GM21367 (cell line): ENCODE measurements around the gene SLC25A30.
"Not testable (repeated sequence)": the region's sequence is repeated elsewhere in the genome, so short reads cannot be mapped to it uniquely, and the experiment has no call there.

ENCODE experiments used
- ATAC-seq: cut with Tn5 transposase; IDR thresholded peaks from one replicate; pipeline ENCODE4 v1.9.1; 2021; ENCODE audit not compliant: unreplicated experiment

Gene SLC25A30

DNA sequence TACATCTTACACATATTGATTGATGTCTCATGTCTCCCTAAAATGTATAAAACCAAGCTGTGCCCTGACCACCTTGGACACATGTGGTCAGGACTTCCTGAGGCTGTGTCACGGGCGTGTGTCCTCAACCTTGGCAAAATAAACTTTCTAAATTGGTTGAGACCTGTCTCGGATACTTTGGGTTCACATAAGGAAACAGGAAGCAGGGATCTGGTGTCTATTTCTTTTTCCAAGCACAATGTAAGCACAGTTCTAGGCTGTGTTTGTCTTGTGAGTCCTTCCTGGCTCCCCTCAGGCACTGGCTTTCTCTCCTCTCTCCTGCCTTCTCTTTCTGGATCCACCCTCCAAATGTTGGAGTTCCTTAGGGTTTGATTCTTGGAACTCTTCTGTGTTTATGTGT, 49.6 kb downstream of the SLC25A30 start:
- no peak for ATAC-seq

GRCh38 chr13:45368005-45368404, 50.2 kb downstream of the SLC25A30 start:
- ATAC-seq, result no peak

GRCh38 chr13:45367358-45367757, 50.8 kb downstream of the SLC25A30 start:
- ATAC-seq, result peak; percentile 92

- no peak for ATAC-seq
Observed at GRCh38 chr13:45365558-45365885, 52.7 kb downstream of the SLC25A30 start.

DNA sequence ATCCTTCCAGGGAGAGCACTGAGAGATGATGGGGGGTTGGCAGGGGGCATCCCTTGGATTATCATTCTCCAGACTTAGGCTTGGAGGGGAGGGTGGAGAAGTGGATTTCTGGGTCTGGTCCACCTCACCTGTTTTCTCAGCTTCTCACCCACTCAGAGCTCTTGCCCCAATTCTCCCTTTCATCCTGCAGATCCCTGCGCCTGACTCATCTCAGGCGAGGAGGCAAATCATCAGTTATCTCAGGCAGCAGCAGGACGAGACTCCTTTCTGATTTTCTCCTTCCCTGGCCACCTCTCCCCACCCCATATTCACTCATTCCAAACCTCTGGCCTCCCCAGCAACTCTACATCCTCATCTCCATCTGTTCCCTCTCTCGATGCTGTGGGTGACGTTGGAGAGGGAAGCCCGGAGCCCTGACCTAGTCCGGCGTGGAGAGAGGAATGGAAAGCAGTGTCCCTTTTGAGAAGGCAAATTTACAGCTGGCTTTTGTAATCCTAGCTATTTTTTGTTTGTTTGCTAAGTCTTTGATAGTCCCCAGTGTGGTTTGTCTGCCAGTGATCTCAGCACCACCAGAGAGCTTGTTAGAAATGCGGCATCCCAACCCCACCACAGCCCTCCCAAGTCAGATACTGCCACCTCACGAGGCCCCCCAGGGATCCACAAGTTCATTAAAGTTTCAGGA, 53.2 kb downstream of the SLC25A30 start:
- ATAC-seq, result no peak

GRCh38 chr13:45362939-45363338, 55.2 kb downstream of the SLC25A30 start:
- ATAC-seq, result no peak

DNA sequence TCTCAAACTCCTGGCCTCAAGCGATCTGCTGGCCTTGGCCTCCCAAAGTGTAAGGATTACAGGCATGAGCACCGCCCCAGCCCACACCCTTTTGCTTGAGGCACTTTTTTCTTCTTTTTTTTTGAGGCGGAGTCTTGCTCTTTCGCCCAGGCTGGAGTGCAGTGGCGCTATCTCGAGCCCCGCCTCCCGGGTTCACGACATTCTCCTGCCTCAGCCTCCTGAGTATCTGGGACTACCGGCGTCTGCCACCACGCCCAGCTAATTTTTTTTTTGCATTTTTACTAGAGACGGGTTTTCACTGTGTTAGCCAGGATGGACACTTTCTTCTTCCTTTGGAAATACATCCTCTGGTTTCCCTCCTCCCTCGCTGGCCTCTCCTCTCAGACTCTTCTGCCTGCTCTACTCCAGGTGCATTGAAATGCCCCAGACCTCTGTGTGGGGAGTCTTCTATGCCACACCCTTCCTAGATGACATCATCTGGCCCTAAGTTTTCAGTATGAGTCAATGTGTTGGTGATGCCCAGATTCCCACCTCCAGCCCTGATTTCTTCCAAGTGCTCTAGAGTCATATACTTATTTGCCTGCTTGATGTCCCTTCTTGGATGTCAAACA, 56.5 kb downstream of the SLC25A30 start:
- no peak for ATAC-seq

DNA sequence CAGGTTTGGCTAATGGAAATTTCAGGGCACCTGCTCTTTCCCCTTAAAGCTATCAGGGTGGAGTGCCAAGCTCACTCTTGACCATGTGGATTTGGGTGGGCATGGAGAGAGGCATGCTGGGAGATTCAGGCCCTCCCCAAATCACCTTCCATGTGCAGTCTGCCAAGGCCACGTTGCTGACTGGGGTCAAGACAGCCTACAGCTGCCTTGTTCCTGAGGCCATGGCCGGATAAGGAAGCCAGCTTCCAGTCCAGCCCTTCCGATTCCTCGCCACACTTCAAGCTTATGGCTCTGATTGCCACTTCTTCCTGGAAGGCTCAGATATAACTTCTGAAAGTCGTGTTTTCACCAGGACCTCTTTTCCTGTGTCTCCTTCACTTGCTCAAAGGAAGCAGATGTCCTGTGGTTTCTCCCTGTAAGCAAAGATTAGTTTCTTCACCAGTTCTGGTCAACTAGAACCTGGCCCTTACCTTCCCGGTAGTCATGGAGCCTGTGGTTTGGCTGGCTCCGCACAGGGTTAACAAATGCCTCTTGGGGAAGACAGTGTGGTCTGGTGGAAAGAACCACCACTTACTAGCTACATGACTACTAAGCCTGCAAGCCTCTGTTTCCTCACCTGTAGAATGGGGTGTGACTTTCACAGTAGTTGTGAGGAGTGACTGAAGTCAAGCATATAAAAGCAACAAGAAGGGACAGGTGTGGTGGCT, 61.1 kb downstream of the SLC25A30 start:
- ATAC-seq, result no peak

GRCh38 chr13:45353895-45354294, 64.3 kb downstream of the SLC25A30 start:
- no peak for ATAC-seq

GRCh38 chr13:45352031-45352430, 66.1 kb downstream of the SLC25A30 start:
- ATAC-seq, result no peak

DNA sequence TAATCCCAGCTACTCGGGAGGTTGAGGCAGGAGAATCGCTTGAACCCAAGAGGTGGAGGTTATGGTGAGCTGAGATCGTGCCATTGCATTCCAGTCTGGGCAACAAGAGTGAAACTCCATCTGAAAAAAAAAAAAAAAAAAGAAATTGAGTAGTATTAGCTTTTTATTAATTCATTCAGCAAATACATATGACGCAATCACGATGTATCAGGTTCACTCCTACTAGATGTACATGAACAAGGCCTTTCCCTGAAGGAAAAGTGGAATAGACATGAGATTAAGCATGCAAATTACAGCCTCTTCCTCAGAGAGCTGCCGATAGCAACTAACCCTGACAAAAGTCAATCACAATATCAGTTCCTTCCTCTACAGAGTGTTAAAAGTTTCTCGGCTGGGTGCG, 68.0 kb downstream of the SLC25A30 start:
- no peak for ATAC-seq

DNA sequence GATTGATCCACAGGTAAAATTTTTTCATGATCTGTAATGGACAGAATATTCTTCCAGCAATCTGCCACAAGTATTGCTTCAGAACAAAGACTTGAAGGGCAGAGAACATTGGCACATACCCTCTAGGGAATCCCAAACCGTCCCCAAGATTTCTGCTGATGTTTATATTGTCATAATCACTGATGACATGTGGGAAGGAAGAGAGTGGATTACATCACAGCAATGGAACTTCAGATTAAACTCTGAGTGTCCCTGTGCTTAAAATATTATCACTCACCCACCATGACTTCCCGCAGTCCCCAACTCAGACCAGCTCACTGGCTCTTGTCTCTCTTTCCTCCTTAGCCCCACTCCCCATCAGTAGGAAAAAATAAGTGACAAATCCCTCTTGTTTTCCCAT, 68.7 kb downstream of the SLC25A30 start:
- no peak for ATAC-seq

GRCh38 chr13:45344064-45344463, 74.1 kb downstream of the SLC25A30 start:
- not testable (repeated sequence) for ATAC-seq
